ENCODE results near the gene RNF4.
A peak's percentile ranks its signal among the peaks of the same experiment; 100 is the strongest.

The RNF4 gene

DNA sequence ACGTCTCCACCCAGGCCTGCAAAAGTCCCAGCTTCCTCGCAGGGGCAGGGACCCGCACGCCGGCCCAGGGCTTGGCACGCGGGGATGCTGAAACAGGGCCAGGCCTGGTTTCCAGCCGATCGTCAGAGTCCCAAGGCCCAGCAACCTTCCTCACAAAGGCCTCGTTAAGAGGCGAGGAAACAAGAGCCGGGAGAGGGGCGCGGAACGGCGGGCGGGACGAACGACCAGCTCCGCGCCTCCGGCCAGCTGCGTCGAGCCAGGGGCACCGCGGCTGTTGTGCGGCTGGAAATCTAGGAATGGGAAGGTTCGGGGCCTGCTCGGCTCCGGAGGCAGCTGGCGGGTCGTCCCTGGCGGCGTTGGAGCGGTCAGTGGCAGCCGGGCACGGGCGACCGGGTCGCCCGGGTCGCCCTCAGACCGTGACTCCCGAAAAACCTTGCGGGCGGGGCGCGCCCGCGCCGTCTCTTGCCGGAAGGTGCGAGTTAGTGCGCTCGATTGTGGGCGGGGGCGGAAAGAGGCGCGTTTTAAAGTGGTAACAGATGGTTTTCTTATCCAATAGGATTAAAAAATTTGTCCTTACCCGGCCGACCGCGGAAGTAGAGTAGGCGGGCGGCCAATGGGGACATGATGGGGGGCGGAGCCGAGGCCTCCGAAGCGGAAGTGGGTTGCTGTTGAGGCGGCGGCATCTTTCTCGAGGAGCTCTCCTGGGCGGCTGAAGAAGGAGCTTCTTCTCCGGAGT is at the start of gene RNF4:
TSS of gene RNF4 (plus strand) at position 651 of the 736 bp plus-strand sequence. CDS start 21,388 bp downstream, outside the sequence.
- peak; percentile 95 for DNase-seq

DNA sequence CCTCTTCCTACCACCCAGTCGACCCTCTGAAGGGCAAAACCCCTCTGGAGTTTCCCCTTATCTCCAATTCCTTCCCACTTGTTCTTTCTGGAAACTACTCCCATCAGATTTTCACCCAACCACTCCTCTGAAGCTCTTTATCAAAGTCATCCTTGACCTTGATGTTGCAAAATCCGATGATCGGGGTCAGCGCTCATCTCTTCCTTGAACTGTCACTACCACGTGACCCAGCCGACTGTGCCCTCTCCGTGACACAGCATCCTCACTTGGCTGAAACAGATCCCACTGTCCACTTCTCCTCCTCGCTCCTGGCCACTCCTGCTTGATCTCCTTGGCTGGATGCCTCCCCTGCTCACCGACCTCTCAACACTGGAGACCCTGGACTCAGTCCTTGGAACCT is 49.1 kb upstream of the RNF4 start:
- DNase-seq = no peak

DNA sequence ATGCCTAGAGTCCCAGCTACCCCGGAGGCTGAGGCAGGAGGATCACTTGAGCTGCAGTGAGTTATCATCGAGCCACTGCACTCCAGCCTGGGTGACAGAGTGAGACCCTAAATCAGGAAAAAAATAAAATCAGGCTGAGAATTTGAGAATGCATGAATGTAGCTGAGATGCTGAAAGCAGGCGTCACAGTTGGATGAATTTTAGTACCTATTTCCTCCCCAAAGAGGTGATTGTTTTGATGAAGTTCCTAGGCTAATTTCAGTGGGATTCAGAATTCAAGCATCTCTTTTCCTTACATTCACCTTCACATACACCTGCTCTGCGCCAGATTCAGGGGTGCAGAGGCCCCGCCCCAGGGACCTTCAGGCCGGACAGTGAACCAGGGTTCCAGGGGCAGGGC is 47.0 kb upstream of the RNF4 start:
- DNase-seq = no peak

DNA sequence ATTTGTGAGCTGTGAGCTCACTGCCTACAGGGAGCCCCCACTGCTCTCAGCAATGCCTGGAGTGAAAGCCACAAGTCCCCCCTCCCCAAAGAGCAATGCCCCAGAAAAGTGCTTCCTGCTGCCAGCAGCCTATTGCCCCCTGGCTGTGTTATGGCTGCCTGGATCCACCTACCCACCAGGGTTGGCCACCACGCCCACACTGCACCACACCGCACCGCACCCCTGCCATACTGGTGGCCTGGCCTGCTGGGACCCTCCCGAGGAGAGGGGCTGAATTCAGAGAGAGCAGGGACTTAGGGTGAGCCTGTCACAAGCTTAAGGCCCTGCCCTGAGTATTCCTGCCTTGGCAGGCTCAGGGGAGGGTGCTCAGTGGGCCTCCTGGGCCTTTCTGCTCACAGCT is 45.8 kb upstream of the RNF4 start:
- DNase-seq = no peak

DNA sequence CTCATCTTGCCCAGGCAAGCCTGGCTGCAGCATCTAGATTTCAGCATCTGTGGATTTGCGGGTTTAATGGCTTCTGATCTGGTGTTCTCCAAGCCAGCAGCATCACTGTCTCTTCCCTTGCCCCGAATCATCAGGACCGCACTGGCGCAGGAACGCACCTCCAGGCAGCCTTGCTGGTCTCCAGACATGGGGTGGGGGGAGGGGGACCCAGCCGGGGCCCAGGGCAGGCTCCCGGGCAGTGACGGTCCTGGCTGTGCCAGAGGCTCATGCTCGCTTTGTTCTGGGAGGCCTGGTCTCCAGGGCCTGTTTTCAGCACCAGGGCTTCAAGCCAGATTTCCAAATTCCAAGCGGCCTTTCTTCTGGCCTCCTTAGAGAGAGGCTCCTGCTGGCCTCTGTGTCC is 45.2 kb upstream of the RNF4 start:
- DNase-seq = no peak

DNA sequence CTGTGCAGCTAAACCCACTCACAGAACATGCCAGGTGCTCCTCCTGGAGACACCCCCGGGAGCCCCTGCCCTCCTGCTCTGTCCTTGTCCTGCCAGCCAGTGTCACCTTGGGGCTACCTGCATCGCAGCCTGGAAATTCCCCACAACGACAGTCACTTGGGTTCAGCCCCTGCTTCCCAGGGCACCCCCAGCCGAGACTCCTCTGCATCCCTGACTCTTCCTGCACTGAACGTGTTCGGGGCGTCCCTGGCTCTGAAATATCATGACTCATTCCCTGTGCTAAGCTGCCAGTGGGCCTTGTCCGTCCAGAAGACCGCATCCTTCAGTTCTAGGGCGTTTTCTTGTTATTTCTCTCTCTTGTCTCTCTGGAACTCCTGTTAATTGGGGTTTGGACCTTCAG is 44.3 kb upstream of the RNF4 start:
- DNase-seq = no peak

GRCh38 chr4:2425386-2426068 is 43.4 kb upstream of the RNF4 start:
- no peak for DNase-seq

GRCh38 chr4:2426069-2426397 is 42.9 kb upstream of the RNF4 start:
- DNase-seq = no peak

DNA sequence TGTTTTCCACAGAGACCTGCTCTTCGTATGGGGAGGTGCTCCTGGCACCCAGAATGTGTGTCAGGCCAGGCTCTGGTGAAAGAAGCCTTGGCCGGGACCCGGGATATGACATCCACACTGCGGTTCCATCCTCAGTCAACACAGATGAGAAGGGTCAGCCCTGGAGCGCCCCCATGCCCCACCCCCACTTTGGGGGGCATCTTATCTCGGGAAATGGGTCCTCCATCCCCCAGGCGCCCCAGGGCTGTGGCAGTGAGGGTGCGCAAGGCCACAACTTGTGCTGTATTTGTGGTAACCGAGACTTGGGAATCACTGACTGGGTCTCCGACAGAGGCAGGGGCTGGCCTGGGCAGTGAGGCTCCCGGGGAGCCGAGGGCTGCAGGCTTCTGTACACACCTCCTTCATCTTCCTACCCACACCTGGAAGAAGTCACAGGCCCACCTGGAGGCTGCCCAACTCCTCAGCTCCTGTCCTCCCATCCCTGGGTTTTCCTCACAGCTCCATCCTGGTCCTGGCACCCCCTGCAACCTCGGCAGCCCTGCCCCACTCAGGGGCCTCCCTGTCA is 42.1 kb upstream of the RNF4 start:
- no peak for DNase-seq

DNA sequence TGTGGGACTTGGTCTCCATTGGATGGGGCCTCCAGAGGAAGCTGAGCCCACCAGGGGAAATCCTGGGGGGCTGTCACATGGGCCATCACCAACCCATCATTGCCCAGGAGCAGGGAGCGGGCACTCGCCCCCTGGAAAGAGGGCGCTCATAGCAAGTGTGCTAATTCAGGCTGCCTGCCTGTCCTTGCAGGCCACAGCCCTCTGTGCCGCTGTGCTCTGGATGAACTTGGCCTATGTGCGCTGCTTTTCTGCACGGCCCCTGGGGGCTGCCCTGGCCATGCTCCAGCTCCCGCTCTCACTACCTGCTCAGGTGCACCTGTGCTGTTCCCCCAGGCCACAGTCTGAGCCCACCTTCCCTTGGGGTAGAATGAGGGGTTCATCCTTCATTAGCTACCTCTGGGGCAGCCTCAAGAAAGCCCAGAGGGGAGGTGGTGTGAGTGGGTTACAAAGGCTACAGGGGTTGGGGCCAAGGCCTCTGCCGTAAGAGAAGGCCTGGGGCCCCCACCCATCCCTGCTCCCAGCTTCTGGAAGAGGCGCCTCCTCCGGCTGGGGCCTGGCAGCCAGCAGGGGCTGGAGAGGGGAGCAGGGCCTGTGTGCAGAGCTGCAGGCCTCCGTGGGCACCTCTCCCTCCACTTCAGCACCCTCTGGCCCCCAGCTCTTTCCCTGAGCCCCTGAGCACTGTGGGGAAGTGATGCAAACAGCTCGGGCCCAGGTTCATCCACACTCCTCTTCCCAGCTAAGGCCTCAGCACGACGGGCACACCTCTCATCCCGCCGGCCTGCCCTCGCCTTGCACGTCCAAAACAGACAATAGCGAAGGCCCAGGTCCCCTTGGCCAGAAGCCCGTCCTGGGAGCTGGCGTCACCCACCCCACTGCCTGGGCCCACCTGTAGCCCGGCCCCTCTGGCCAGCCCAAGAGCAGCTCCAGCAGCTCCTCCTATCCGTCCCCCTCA is 41.2 kb upstream of the RNF4 start:
- DNase-seq = no peak

GRCh38 chr4:2428496-2429213 is 40.3 kb upstream of the RNF4 start:
- no peak for DNase-seq

DNA sequence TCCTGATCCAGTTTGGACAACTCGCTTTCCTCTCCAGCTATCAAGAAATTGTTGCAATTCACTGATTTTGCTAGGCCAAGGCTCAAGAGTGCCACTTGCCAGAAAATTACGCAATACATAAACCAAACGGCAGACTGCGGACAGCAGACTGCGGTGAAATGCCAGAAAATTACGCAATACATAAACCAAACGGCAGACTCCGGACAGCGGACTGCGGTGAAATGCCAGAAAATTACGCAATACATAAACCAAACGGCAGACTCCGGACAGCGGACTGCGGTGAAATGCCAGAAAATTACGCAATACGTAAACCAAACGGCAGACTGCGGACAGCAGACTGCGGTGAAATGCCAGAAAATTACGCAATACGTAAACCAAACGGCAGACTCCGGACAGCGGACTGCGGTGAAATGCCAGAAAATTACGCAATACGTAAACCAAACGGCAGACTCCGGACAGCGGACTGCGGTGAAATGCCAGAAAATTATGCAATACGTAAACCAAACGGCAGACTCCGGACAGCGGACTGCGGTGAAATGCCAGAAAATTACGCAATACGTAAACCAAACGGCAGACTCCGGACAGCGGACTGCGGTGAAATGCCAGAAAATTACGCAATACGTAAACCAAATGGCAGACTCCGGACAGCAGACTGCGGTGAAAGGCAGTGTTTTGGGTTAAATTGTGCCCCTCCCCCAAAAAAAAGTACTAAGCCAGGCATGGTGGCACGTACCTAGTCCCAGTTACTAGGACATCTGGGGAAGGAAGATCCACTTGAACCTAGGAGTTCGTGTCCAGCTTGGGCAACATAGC is 38.8 kb upstream of the RNF4 start:
- DNase-seq = peak; percentile 10

DNA sequence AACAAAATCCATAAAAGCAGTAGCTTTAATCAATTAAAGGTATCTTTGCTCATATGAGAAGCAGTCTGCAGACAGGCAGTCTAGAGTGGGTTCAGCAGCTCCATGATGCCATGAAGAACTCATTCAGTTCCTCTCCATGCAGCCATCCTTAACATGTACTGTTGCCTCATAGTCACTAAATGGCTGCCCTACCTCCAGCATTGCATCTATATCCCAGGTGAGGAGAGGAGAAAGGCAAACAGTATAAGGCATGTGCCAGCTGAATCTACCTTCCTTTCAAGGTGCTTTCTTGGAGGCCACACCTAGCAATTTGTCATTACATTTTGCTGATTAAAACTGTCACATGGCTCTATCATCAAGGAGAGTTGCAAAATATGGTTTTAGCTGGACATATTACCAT is 36.9 kb upstream of the RNF4 start:
- no peak for DNase-seq

- no peak for DNase-seq
Measured at GRCh38 chr4:2432991-2433530, 35.8 kb upstream of the RNF4 start.

- DNase-seq = no peak
Measured at GRCh38 chr4:2433609-2434350, 35.1 kb upstream of the RNF4 start.

- no peak for DNase-seq
Measured at GRCh38 chr4:2434420-2434819, 34.5 kb upstream of the RNF4 start.

GRCh38 chr4:2436301-2436700 is 32.6 kb upstream of the RNF4 start:
- no peak for DNase-seq

GRCh38 chr4:2436761-2437474 is 32.0 kb upstream of the RNF4 start:
- DNase-seq = no peak

DNA sequence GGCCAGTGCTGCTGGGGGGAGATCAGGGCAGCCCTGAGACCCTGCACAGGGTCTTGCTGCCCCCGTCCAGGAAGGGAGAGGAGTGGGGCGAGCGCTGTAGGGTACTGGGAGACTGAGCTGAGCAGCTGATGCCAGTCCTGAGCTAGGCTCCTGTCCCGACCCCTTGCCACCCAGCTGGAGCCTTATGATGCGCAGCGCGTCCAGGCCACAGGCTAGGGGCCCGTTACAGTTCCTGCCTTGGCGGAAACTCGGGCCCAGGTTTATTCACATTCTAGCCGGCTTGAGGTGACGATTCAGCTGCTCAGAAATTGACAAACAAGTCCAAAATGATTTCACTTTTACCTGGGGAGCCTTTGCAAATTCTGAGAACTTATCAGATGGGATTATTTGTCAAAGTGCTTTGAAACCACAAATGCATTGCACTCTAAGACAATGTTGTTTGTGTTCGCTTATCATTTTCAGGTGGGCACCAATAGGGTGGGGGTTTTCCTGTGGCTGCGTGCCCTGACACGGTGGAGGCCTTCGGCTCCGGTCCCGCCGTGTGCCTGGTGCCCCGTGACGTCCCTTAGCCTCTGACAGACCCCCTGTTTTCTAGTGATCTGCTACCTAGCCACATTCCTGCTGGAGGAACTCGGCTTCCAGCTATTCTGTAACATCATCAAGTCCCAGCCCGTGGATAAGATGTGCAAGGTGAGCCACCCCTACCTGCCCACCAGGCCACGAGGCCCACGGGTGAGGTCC is 31.3 kb upstream of the RNF4 start:
- no peak for DNase-seq
